Colonic mucosa (tissue), 4 donors: ENCODE measurements around the gene CRAMP1. TPM values are rescaled to one million over a fixed set of nuclear protein-coding genes. Genes with fewer than 3 reads are reported as not detected.

ENCODE experiments used
- DNase-seq: peaks from one replicate; pipeline ENCODE4 v3.0.0-alpha.2; 2020
- H3K27ac ChIP-seq: fragments of 200-600 bp; one replicate; pipeline ENCODE4 v1.8.0; 2021
- H3K27me3 ChIP-seq: fragments of 200-600 bp; one replicate; pipeline ENCODE4 v1.8.0; 2021
- H3K36me3 ChIP-seq: fragments of 200-600 bp; one replicate; pipeline ENCODE4 v1.8.0; 2021
- H3K4me1 ChIP-seq: fragments of 200-600 bp; one replicate; pipeline ENCODE4 v1.8.0; 2021; ENCODE audit warnings: mild to moderate bottlenecking
- H3K4me3 ChIP-seq: fragments of 200-600 bp; one replicate; pipeline ENCODE4 v1.8.0; 2021
- H3K9ac ChIP-seq, 2 donors: one replicate each; pipeline ENCODE4 v1.7.0; 2013; ENCODE audit warnings: control low read depth in 2 of 2, low read depth in 2 of 2, low read length in 2 of 2
- H3K9me3 ChIP-seq: fragments of 200-600 bp; one replicate; pipeline ENCODE4 v1.8.0; 2021
- intact Hi-C: fragments of 100-400 bp; cut with DNase I; formaldehyde crosslinking; loops from one replicate; pipeline ENCODE4 v1.14.1; 2022
- total RNA-seq, 2 donors: library from RNA; stranded (reverse); fragmentation: NEBNext Ultra II Directional in 1 of 2; extraction: Animal tissue kit (Norgen Biotek cat#: 25700) in 1 of 2; gene quantifications; one replicate each; pipeline ENCODE4 v1.2.1, GENCODE V29; 2021
- TF ChIP-seq, protein P1 (sequence below): fragments of 200-600 bp; IDR thresholded peaks from one replicate; pipeline ENCODE4 v1.8.0; 2022; ENCODE audit warnings: antibody characterized with exemption, mild to moderate bottlenecking
- donor health status: healthy.
- donor health status: DM: no; HTN: no; CAD: no.
- donor health status: DM: no; HTN: no; CAD: no.

CRAMP1 gene, protein sequence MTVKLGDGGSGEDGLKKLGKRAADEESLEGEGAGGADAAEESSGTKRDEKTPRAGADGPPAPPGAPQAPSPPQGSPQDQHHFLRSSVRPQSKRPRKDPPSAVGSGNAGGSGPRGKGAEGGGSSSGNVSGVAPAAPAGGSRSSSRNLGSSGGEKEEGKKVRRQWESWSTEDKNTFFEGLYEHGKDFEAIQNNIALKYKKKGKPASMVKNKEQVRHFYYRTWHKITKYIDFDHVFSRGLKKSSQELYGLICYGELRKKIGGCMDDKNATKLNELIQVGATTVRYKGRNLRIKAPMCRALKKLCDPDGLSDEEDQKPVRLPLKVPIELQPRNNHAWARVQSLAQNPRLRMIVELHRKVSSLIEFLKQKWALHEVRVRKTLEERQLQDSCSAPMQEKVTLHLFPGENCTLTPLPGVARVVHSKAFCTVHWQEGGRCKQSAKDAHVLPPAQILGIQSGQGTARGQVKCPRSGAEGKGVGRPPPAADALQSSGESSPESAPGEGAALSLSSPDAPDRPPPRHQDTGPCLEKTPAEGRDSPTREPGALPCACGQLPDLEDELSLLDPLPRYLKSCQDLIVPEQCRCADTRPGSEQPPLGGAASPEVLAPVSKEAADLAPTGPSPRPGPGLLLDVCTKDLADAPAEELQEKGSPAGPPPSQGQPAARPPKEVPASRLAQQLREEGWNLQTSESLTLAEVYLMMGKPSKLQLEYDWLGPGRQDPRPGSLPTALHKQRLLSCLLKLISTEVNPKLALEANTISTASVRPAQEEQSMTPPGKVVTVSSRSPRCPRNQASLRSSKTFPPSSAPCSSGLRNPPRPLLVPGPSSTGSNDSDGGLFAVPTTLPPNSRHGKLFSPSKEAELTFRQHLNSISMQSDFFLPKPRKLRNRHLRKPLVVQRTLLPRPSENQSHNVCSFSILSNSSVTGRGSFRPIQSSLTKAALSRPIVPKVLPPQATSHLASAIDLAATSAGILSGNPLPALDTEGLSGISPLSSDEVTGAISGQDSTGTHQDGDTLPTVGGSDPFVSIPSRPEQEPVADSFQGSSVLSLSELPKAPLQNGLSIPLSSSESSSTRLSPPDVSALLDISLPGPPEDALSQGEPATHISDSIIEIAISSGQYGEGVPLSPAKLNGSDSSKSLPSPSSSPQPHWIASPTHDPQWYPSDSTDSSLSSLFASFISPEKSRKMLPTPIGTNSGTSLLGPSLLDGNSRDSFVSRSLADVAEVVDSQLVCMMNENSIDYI (N-terminal part only)
- 10 to 100 TPM; 13.6 to 17.1 TPM for total RNA-seq

DNA sequence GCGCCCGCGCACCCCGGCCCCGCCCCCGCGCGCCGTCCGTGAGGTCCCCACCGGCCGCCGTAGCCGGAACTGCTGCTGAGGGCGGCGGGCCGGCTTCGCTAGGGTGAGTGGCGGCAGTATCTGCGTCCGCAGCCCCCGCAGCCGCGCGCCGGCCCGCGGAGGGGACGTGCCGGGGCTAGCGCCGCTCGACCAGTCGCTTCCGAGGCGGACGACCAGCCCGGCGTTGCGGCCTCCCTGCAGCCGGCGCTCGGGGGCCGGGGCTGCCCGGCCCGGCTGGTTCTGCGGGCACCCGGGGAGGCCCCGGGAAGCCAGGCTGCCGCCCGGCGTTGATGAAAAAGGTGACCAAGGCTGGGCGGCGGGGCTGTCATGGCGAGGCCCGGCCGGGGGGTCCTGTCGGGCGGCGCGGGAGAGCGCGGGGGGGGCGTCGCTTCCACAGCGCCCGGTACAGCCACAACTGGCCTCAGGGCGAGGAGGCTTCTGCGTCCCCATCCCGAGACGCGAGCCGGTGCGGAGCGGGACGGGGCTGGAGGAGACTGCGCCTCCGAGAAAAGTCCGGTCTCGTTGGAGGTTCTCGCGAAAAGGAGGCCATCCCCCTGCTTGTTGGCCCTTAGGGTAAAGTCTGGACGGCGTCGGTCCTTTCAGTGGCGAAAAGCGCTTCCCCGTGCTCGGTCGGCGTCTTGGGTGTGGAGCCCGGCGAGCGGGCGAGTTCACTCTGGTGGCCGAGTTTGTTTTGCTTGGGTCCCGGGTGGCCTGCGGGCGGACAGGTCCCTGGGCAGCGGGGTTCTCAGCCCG, at the start of gene CRAMP1:
Gene CRAMP1, plus strand, starts transcription at position 41 of the 792 bp plus-strand sequence. CDS start 2,280 bp downstream, outside the sequence.
- intact Hi-C loops, result loop anchor here (5.0 to 10.0 kb wide), 2 partner anchors 118 to 160 kb away; partner anchors contain the start of genes EME2, MRPS34, NME3 and TELO2
- DNase-seq, result peak; percentile 29

DNA sequence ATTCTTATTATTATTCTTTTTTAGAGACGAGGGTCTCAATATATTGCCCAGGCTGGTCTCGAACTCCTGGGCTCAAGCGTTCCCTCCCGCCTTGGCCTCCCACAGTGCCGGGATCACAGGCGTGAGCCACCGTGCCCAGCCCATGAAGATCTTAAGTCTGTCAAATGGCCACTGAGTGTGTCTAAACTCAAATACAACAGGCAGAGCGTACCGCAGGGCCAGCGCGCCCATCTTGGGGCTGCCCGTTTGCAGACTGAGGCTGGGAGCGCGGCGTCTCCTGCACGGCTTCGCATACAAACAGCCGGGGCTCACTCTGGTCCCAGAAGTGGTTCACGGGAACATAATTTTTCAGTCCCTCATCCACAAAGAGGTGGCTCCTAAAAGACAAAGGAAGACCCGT, 48.4 kb upstream of the CRAMP1 start:
- TF ChIP-seq, protein P1, sequence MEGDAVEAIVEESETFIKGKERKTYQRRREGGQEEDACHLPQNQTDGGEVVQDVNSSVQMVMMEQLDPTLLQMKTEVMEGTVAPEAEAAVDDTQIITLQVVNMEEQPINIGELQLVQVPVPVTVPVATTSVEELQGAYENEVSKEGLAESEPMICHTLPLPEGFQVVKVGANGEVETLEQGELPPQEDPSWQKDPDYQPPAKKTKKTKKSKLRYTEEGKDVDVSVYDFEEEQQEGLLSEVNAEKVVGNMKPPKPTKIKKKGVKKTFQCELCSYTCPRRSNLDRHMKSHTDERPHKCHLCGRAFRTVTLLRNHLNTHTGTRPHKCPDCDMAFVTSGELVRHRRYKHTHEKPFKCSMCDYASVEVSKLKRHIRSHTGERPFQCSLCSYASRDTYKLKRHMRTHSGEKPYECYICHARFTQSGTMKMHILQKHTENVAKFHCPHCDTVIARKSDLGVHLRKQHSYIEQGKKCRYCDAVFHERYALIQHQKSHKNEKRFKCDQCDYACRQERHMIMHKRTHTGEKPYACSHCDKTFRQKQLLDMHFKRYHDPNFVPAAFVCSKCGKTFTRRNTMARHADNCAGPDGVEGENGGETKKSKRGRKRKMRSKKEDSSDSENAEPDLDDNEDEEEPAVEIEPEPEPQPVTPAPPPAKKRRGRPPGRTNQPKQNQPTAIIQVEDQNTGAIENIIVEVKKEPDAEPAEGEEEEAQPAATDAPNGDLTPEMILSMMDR, result no peak

More for the DNA sequence above, at the start of gene CRAMP1:
- no peaks in the 10 kb centered on the region for H3K36me3 ChIP-seq
- TF ChIP-seq, protein P1, result no peak
- no peaks in the 10 kb centered on the region for H3K9me3 ChIP-seq
- H3K9ac ChIP-seq, result peak within 1 kb of the TSS; percentile 77 to 85
- H3K4me1 ChIP-seq, result peaks cover 6% of the 10 kb centered on the region
- H3K27ac ChIP-seq, result peak within 1 kb of the TSS; percentile 82
- peak within 1 kb of the TSS; percentile 98 for H3K4me3 ChIP-seq
- no peaks in the 10 kb centered on the region for H3K27me3 ChIP-seq

DNA sequence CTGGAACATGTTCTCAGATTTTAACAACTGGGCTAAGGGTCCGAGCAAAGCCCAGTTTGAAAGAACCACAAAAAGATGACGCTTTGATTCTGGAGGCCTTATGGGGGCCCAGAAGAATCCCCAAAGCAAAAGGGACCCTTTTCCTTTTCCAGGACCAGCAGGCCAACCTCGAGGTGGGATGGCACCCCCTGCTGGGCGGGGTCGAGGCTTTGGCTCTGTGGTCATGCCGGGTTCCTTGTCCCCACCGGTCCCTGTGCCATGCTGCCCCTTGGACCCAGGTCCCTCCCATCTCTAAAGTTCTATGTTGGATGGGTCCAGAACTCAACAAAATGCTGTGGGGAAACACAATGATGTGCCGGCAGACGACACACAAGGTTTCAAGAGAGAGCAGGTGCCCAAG, 47.8 kb upstream of the CRAMP1 start:
- no peak overlapping the region for H3K27ac ChIP-seq
- no peaks in the 10 kb centered on the region for H3K36me3 ChIP-seq
- intact Hi-C loops, result no loop called here

More for the DNA sequence above, 48.4 kb upstream of the CRAMP1 start:
- Histone ChIP-seq H3K4me3 (no peak overlapping the region), H3K27me3 (no peaks in the 10 kb centered on the region), H3K27ac (no peak overlapping the region), H3K9me3 (no peaks in the 10 kb centered on the region), H3K36me3 (no peaks in the 10 kb centered on the region), H3K9ac (no peak overlapping the region), H3K4me1 (no peaks in the 10 kb centered on the region)
- no peak for DNase-seq
- intact Hi-C loops, result no loop called here

DNA sequence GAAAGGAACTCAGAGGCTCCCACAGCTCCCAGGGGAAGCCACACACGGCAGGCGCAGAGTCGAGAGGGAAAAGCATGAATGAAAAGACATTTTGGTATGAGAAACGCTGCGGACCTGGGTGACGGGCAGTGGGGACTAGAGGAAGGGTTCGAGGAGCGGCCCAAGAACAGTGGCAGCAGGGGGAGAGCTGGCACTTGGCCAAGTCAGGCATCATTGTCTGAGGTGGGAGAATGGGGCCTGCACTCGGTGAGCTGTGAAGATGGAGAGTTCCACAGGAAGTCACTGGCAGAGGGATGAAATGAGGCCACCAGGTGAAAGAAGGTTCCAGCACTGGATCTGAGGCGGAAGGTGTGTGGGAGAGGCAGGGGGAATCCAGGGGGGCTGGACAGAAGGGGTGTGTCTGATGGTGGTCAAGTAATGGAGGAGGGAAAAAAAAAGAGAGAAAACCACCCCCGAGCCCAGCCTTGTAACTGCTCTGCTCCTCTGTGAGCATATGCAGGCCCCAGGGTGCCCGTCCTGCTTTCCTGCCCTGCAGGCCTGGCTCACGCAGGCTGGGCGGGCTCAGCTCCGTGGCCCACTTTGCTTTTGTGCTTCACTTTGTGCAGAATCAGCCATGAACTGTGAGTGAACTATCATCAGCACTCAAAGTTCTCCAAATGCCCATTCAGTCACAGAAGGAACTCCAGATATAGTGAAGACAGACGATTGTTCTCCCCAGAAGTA, 46.9 kb upstream of the CRAMP1 start:
- Histone ChIP-seq H3K36me3 (no peaks in the 10 kb centered on the region), H3K9ac (no peak overlapping the region), H3K9me3 (no peaks in the 10 kb centered on the region), H3K27ac (no peak overlapping the region), H3K4me1 (no peaks in the 10 kb centered on the region), H3K4me3 (no peak overlapping the region), H3K27me3 (no peaks in the 10 kb centered on the region)
- intact Hi-C loops, result no loop called here
- TF ChIP-seq, protein P1, result no peak
- no peak for DNase-seq

More for the DNA sequence above, 47.8 kb upstream of the CRAMP1 start:
- TF ChIP-seq, protein P1, result no peak
- no peak for DNase-seq
- no peaks in the 10 kb centered on the region for H3K9me3 ChIP-seq
- no peaks in the 10 kb centered on the region for H3K27me3 ChIP-seq
- no peaks in the 10 kb centered on the region for H3K4me1 ChIP-seq
- no peak overlapping the region for H3K4me3 ChIP-seq
- no peak overlapping the region for H3K9ac ChIP-seq
